VCaP (cell line): Measurements from ENCODE around the gene NELL1.

Experiments
- H3K27ac ChIP-seq: fragments of 450-650 bp; 2 replicates; pipeline ENCODE4 v1.5.1; 2017
- TF ChIP-seq, protein P1 (sequence below): fragments of 450-650 bp; conservative IDR thresholded peaks from 2 replicates; pipeline ENCODE4 v1.5.1; 2017; ENCODE audit warnings: mild to moderate bottlenecking, moderate library complexity

Gene NELL1

DNA sequence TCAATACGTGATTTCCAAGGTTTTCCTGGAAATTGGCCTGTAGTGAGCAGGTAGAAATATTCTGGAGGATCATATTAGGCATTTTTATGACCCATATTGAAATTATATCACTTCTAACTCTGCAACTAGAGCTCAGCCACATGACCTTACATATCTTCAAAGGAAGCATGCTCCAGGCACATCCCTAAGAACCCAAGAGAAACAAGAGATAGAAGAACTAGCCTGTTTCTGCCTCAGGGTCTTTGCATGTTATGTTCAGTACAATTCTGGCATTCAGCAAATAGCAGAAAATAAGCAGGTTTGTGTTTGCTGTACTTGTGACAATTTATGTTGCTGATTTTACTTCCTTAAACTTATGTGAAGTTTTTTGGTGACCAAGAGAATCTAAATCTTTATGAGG, 859.8 kb downstream of the NELL1 start:
- TF ChIP-seq, protein P1, sequence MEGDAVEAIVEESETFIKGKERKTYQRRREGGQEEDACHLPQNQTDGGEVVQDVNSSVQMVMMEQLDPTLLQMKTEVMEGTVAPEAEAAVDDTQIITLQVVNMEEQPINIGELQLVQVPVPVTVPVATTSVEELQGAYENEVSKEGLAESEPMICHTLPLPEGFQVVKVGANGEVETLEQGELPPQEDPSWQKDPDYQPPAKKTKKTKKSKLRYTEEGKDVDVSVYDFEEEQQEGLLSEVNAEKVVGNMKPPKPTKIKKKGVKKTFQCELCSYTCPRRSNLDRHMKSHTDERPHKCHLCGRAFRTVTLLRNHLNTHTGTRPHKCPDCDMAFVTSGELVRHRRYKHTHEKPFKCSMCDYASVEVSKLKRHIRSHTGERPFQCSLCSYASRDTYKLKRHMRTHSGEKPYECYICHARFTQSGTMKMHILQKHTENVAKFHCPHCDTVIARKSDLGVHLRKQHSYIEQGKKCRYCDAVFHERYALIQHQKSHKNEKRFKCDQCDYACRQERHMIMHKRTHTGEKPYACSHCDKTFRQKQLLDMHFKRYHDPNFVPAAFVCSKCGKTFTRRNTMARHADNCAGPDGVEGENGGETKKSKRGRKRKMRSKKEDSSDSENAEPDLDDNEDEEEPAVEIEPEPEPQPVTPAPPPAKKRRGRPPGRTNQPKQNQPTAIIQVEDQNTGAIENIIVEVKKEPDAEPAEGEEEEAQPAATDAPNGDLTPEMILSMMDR: no peak
- H3K27ac ChIP-seq: no peak overlapping the region

DNA sequence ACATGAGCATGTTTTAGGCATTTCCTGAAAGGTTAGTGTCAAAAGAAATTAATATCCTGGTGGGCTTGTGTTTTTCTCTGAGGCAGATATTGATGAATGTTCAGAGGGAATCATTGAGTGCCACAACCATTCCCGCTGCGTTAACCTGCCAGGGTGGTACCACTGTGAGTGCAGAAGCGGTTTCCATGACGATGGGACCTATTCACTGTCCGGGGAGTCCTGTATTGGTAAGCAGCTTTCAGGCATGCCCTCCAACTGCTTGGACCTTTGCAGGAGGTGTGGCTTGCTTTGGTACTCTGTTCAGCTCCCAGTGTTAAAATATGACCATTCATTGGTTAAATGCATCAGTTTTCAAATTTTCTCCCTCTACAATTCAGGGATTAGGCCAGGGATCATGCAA, 864.9 kb downstream of the NELL1 start:
- no peak overlapping the region for H3K27ac ChIP-seq
- TF ChIP-seq, protein P1: no peak

DNA sequence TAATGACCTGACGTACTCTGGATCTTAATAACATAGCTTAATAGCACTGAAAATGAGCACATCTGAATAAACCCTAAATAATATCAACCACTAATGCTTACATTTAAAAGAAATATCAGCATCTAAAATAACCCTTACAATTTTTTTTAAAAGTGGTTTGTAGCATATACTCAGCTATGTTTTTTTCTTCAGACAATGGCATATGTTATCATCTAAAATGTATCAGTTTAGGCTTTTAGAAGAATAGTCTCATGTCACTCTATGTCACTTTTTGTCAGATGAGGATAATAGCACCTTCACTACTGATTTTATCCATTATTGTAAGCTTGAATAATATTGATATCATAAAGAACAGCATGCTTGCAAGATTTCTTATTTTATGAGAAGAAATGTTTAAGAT, 868.6 kb downstream of the NELL1 start:
- TF ChIP-seq, protein P1: no peak
- no peak overlapping the region for H3K27ac ChIP-seq

DNA sequence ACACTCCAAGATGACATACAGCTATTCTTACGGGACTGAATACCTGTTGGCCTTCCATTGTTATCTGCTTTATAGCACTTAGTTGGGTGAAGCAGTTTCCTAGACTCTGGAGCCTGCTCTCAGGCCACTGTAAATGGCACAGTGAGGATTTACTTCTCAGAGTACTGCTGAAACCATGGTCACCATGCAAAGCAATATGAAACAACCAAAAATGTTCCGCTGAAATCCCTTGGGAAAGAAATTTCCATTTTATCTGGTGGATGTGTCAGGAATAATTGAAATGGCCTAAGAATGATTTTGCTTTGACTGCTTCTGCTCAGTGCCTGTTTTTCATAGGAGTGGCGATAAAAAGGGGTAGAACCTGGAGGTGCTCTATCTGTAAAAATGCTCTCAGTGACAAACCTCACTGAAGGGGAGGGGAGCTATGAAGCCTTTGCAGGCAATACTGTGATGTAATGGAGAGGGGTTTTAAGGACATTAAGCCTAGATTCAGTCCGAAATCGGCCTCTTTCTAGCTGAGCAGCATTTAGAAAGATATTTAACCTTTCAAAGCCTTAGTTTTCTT, 871.9 kb downstream of the NELL1 start:
- TF ChIP-seq, protein P1: no peak
- H3K27ac ChIP-seq: no peak overlapping the region

DNA sequence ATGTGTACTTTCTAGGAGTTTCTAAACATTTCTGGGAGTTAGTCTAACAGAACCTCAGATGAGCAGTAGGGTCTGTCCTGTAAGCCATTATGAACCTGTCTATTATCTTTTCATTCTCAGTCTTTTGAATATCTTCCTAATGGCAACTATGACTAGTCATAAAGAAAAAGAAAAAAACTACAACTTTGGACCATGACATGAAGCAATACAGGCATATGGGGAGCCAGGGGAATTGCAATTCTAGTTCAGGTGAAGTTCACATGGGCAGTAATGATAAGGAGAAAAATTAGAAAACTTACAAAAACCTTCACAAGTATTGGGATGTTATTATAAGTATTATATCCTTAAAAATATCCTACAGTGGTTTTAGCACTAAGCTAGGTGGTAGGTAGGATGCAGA, 874.5 kb downstream of the NELL1 start:
- H3K27ac ChIP-seq: no peak overlapping the region
- TF ChIP-seq, protein P1: no peak

DNA sequence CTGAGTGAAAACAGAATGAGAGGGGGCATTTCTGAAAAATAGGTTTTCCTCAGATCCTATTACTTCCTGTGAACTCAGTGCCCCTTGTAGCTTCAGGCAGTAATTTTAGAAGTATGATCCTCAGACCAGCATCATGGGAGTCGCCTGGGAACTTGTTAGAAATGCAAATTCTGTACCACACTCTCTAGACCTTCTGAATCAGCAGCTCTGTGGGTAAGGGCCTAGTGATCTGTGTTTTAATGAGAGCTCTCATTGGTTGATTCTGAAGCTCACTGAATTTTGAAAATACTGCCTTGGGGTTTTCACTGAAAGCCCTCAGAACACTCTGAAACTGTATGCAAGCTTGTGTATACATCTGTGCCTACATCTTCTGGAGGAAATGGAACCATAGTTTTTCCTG, 876.3 kb downstream of the NELL1 start:
- TF ChIP-seq, protein P1: no peak
- H3K27ac ChIP-seq: no peak overlapping the region

DNA sequence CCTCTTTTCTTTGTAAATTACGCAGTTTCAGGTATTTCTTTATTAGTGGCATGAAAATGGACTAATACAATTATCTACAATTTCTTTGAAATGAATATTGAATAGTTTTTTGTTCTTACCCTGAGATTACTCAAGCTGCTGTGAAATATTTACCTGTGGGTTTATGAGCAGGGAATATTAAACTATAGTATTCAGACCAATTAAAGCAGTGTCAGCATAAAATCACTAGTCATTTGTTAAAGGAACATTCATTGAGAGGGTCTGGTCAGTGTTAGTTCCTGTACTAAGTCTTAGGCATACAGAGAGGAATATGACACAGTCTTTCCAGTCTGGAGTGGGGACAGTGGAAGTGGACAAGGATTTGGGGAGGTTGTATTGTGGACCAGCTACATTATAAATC, 877.3 kb downstream of the NELL1 start:
- TF ChIP-seq, protein P1: no peak
- no peak overlapping the region for H3K27ac ChIP-seq
